HFF-Myc (cell line): ENCODE data around the gene CYB5R3.
"Not testable (repeated sequence)": the region's sequence is repeated elsewhere in the genome, so short reads cannot be mapped to it uniquely, and the experiment has no call there.

Experiments
- DNase-seq: peaks from one replicate; pipeline ENCODE4 v3.0.0-alpha.2; 2011; ENCODE audit warnings: low read depth; ENCODE audit errors: extremely low read depth
- H3K4me3 ChIP-seq: replicated peaks from 2 replicates; pipeline ENCODE4 v1.5.1; 2011; ENCODE audit warnings: low read depth, mild to moderate bottlenecking, control low read depth, low read length
- TF ChIP-seq, protein P1 (sequence below): IDR thresholded peaks from 2 replicates; pipeline ENCODE4 v1.5.1; 2012; ENCODE audit warnings: mild to moderate bottlenecking, low read depth, low read length, control low read depth; ENCODE audit errors: missing control alignments

Gene CYB5R3

DNA sequence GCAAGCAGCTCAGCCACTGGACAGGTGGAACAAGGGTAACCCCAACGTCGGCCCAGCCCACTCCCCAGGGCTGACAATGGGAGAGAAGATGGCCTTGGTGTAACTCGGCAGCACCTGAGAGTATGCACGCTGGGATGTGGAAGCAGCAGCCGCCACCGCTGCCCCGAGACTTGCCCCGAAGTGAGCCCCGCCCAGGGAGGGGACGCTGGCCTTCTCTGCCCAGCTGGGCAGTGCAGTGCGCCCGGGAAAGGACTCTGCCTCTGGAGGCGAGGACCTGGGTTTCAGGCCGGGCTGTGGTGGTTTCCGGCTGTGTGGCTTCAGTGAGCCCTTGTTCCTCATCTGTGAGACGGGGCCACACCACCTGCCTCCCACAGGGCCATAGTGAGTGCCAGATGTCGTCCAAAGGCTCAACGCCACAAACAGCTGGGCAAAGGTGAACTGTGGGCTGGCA, 25.9 kb downstream of the CYB5R3 start:
- no peak for DNase-seq
- TF ChIP-seq, protein P1, sequence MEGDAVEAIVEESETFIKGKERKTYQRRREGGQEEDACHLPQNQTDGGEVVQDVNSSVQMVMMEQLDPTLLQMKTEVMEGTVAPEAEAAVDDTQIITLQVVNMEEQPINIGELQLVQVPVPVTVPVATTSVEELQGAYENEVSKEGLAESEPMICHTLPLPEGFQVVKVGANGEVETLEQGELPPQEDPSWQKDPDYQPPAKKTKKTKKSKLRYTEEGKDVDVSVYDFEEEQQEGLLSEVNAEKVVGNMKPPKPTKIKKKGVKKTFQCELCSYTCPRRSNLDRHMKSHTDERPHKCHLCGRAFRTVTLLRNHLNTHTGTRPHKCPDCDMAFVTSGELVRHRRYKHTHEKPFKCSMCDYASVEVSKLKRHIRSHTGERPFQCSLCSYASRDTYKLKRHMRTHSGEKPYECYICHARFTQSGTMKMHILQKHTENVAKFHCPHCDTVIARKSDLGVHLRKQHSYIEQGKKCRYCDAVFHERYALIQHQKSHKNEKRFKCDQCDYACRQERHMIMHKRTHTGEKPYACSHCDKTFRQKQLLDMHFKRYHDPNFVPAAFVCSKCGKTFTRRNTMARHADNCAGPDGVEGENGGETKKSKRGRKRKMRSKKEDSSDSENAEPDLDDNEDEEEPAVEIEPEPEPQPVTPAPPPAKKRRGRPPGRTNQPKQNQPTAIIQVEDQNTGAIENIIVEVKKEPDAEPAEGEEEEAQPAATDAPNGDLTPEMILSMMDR = no peak
- H3K4me3 ChIP-seq = no peak overlapping the region

DNA sequence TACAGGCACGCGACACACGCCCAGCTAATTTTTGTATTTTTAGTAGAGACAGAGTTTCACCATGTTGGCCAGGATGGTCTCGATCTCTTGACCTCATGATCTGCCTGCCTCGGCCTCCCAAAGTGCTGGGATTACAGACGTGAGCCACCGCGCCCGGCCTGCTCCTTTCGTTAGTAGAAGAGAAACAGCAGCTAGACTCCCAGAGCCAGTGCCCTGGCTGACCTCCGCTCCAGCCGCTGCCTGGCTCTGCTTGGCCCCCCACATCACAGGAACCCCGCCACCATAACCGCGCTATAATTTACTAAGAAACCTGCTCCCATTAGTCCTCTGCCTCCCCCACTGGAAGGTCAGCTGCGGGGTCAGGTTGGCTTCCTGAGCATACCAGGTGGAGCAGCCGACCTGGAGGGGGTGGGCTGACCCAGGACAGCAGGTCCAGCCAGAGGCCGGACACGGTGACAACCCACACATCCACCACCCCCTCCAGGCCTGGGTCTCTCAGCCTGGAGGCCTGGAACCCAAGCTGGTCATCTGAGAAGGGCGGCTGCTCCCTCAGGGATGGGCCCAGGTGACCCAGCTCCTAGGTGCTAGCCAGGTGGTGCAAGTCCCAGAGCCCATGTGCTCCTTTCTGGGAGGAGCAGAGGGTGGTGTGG, 27.0 kb downstream of the CYB5R3 start:
- TF ChIP-seq, protein P1 = no peak
- DNase-seq = no peak
- no peak overlapping the region for H3K4me3 ChIP-seq

DNA sequence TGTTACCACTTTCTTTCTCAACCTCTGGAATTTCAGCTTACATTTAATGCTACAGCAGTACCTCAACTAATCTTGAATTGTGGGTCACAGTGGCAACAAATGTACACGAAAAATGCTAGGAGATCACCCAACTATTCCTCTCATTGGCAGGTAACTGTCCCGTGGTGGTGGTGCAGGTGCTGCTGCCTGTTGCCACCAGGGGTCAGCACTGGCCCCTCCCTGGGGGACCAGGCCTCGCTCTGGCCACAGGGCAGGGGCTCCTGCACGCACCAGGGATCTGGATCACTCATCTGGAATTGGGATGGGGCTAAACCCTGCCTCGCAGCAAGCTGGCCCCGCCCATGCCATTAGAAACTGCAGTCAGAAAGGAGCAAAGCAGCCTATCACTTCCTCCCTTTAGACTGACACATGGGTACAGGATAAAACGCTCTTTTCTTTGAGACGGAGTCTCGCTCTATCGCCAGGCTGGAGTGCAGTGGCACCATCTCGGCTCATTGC, 27.6 kb downstream of the CYB5R3 start:
- TF ChIP-seq, protein P1 = peak; percentile 95
- no peak overlapping the region for H3K4me3 ChIP-seq
- peak; percentile 61 for DNase-seq

DNA sequence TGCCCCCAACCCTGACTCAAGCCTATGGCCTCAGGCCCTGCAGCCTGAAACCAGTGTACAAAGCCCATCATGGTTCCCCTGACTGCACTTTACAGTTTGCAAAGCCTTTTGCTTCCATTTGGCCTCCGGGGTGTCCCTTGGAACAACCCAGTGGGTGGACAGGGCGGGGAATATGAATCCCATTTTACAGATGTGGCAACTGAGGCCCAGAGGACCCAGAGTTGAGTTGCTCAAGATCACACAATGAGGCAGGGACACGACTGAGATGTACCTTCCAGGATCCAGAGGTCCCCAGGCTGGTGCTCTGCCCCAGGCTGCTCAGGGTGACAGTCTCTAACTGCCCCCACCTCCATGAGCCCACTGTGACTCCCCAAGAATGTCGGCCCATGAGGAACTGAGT, 29.1 kb downstream of the CYB5R3 start:
- H3K4me3 ChIP-seq = no peak overlapping the region
- TF ChIP-seq, protein P1 = no peak
- no peak for DNase-seq

DNA sequence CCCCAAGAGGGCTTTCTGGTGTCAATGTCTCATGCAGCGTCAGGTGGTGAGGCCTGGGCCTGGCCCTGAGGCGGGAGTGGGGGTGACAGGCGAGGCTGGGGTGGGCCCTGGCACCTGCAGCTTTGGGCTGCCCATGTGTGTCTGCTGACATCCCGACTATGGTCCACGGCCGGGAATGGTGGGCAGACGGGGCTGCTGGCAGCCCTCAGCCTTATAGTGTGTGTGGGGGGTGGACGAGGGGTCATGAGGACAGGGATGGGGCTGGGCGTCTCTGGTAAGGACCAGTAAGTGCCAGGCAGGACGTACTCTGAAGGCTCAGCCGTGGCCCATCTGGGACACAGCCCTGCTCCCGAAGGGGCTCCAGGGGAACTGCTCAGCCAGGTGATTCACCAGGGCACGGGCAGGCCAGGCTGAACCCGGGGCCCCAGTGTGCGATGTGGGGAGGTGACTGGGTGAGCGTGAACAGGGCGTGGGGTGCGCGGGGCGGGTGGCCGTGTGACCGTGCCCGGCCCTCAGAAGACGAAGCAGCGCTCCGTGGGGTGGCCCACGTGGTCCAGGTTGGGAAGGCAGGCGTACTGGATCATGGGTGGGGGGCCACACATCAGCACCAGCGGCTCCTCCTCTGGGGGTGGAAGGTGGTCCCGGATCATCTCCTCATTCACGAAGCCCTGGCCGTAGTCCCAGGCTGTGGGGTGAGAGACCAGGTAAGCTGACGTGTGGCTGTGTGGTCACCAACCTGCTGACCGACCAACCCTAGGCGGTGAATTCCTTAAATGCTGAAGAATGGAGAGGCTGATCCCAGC, 29.7 kb downstream of the CYB5R3 start:
- TF ChIP-seq, protein P1 = no peak
- DNase-seq = no peak
- no peak overlapping the region for H3K4me3 ChIP-seq

DNA sequence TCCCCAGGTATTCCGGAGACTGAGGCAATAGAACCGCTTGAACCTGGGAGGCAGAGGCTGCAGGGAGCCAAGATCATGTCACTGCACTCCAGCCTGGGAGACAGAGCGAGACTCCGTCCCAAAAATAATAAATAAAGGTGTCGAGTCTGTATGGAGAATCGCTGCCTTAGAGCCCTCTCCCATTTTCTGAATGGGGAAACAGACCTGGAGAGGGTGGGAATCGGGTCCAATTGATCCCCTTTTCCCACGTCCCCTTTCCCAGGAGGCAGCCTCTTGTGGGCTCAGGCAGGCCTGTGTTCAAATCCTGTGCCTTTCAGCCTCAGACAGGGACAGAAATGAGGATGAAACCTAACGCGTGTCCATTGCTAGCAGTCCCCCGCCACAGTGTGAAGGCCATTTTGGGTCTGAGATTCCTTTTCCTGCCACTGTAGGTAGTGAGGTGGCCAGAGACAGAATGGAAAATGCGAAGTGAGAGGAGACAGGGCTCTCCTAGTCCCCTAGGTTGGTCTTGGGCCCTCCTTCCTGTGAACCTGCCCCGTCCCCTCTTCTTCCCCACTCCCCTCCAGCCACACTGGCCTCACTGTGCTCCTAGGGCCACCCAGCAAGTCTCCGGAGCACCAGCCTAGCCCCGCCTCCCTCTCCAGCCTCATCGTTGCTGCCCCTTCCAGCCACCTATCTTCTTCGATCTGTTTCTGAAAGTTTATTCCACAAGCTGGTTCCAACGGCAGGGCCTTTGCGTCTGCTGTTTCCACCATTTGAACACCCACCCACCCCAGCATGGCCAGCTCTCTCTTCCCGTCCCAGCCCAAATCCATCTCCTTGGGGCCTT, 31.8 kb downstream of the CYB5R3 start:
- H3K4me3 ChIP-seq = no peak overlapping the region
- no peak for DNase-seq
- TF ChIP-seq, protein P1 = no peak

GRCh38 chr22:42615860-42616175, 33.4 kb downstream of the CYB5R3 start:
- not testable (repeated sequence) for DNase-seq, H3K4me3 ChIP-seq
